Measurements from ENCODE around the gene TCERG1L.

TCERG1L gene

DNA sequence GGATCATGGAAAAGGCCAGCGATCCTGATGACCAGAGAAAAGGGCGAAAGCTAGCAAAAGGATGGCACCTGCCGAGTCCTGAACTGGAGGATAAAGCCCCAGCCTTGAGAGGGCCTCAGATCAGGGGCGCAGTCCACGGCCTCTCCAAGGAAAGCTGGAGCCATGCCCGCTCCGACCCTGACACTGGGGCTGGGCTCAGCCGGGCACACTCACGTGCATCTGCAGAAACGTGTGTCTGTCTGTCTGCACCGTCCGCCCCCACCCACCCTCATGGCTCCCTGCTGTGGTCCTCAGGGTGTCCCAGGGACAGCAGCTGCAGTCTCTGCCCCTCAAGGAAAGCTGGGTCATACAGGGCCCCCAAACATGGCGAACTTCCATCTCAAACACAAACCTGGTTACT lies 200.5 kb downstream of the TCERG1L start:
- TF ChIP-seq, protein P1, sequence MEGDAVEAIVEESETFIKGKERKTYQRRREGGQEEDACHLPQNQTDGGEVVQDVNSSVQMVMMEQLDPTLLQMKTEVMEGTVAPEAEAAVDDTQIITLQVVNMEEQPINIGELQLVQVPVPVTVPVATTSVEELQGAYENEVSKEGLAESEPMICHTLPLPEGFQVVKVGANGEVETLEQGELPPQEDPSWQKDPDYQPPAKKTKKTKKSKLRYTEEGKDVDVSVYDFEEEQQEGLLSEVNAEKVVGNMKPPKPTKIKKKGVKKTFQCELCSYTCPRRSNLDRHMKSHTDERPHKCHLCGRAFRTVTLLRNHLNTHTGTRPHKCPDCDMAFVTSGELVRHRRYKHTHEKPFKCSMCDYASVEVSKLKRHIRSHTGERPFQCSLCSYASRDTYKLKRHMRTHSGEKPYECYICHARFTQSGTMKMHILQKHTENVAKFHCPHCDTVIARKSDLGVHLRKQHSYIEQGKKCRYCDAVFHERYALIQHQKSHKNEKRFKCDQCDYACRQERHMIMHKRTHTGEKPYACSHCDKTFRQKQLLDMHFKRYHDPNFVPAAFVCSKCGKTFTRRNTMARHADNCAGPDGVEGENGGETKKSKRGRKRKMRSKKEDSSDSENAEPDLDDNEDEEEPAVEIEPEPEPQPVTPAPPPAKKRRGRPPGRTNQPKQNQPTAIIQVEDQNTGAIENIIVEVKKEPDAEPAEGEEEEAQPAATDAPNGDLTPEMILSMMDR (conservative IDR thresholded peaks at IDR 0.05) = no peak
- no peak overlapping the region for H3K27ac ChIP-seq

DNA sequence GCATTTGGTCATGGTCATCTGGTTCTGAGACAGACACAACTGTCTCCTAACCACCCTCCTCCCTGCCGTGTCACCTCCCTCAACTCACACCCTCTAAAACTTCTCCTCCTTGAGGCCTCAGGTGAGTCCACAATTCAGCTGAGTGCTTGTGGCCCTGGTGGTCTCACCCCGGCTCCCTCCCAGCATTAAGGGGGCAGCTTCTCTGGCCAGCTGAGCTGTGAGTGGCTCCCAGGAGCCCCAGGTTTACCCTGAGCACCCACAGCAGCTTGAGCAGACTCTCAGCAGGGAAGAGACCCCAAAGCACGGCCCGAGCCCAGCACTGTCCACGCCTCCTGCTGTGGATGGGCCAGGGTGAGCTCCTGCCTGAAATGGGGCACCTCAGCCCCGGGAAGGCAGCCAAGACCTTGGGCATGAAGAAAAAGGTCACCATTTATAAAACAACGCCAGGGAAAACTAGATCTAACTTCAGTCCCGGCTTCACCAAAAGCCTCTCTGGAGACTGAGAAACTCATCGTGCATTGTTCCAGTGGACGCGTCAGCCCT lies 201.2 kb downstream of the TCERG1L start:
- no peak overlapping the region for H3K27ac ChIP-seq
- TF ChIP-seq, protein P1 (conservative IDR thresholded peaks at IDR 0.05) = no peak

DNA sequence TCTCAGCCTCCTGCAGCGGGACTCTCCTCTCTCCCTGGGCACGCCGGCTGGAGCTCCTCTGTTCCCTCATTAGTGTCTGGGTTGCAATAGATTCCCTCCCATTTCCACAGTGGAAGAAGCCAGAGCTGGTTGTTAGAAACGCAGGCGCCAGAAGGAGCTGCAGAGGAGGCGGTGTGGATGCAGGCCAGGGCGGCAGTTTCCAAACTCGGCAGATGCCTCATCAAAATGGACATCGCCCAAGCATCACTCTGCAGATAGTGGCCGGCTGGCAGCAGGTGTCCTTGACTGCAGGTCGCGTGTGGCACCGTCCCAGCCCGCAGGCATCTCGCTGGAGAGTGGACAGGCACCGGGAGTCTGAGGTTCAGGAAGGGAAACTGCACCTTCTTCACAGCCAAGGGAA lies 201.8 kb downstream of the TCERG1L start:
- TF ChIP-seq, protein P1 (conservative IDR thresholded peaks at IDR 0.05) = no peak

DNA sequence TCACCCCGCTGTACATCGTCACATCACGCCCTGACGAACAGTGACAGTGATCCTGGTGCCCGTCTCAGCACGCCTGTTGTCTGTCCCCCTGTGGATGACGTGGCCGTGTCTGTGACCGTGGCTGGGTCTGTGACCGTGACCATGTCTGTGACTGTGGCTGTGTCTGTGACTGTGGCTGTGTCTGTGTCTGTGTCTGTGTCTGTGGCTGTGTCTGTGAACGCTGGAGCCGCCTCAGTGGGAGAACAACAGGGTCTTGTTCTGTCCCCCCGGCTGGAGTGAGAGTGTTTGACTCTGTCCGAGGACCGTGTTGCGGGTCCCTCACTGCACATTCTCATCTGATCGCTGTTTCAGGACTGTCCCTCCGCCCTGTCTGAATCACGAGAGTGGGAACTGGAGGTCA lies 202.2 kb downstream of the TCERG1L start:
- TF ChIP-seq, protein P1 (conservative IDR thresholded peaks at IDR 0.05) = no peak
- no peak overlapping the region for H3K27ac ChIP-seq

More for the DNA sequence above, 201.8 kb downstream of the TCERG1L start:
- H3K27ac ChIP-seq = no peak overlapping the region

DNA sequence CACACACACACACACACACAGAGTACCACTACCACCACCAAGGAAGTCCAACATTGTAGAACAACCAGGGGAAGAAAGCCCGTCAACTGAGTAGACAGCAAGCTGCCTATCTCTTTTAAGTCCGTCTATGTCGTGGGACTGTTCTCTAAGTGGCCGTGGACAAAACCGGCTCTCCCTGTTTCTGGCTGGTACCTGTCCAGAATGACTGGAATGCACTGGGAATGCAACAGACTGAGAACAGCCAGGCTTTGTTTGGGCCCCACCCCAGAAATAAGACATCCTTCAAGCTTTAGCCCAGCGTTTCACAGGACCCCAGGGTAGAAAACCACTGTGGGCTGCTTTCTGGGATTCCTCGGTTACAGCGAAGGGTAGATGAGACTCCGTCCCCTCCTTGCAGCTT lies 203.6 kb downstream of the TCERG1L start:
- no peak overlapping the region for H3K27ac ChIP-seq
- TF ChIP-seq, protein P1 (conservative IDR thresholded peaks at IDR 0.05) = no peak

DNA sequence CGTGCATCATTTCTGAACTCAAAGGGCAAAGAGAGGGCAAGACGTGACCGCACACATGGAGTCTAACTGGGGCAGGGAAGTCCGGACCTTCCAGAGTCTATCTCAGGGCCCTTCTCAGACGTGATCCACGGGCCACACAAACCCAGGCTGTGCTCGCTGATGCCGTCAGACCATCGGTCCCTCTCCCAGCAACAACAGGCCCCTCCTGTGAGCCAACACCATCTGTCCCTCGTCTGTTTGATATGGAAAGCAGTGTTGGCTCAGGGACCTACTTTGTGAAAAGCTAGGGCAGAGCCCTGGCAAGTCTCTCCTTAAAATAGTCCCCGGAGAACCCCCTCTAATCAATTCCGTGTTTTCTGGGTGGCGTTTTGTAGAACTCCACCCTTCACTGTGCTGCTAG lies 208.8 kb downstream of the TCERG1L start:
- TF ChIP-seq, protein P1 (conservative IDR thresholded peaks at IDR 0.05) = no peak
- no peak overlapping the region for H3K27ac ChIP-seq

DNA sequence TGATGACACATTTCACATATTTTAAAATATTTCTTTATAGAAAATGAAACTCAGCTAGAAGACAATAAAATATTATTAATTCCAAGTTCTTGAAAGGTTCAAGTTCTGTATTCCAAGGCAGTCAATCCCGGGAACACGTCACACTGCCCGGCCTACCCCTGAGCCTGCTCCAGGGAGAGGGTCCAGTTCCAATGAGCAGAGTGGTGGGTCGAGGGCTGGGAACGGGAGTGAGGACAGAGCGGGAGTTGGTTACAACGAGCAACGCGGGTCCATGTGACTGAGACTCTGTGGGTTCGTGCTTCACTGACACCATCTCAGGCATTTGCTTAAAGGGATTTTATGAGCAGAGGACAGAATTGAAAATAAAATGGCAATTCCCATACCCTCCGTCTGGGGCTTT lies 209.4 kb downstream of the TCERG1L start:
- TF ChIP-seq, protein P1 (conservative IDR thresholded peaks at IDR 0.05) = no peak

DNA sequence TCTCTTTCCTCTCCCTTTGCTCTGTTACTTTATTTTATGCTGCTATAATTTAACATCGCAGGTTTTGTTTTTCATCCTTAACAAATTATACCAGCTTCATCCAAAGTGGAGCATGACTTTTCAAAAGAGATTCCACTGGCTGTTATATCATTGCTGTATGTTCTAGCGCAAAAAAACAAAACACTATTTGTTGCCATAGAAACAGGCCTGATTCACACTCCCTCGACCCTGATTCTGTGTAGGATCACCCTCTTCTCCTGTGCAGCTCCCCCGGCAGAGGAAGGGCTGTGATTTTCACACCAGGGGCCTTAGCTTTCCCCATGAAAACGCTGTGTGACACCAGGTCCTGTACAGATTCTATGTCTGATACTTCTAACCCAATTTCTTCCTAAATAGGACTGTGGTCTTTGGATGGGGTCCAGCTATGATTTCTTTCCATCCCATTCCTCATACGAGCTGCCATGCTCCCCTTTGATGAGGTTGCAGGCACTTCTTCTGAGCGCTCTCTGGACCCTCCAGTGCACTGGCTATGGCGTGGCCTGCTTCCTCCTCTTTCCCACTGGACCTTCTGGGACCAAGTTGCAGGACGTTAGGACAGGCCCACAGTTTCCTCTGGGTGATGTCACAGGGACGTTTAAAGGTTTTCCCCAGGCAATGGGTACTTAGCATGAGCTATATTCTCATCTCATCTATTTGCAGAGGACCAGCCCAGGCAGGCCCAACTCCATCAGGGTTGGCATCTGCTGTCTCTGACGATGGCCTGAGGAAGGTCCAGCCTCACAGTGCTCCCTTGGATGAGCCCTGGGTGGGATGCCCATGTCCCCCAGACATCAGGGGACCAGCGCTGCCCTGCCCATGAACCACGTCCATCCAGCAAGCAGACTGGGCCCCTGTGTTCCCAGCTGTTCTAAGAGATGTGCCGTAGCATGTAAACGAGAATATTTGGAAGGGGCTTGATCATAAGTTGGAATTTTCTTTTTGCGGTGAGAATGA lies 210.8 kb downstream of the TCERG1L start:
- peak overlapping the region; percentile 65 for H3K27ac ChIP-seq

More for the DNA sequence above, 209.4 kb downstream of the TCERG1L start:
- H3K27ac ChIP-seq = no peak overlapping the region
